SH-SY5Y (cell line): ENCODE measurements around the gene INAVA.

Experiments
- GATA2 ChIP-seq: IDR thresholded peaks from 2 replicates; pipeline ENCODE4 v1.6.1; 2011; ENCODE audit warnings: mild to moderate bottlenecking, low read depth, low read length
- GATA3 ChIP-seq: IDR thresholded peaks from 2 replicates; pipeline ENCODE4 v1.6.1; 2011; ENCODE audit warnings: low read depth, mild to moderate bottlenecking, low read length, moderate library complexity

GRCh38 chr1:200900877-200901276, 6.2 kb downstream of the INAVA start:
- no peak for TF ChIP-seq GATA3
- no peak for TF ChIP-seq GATA2
